ENCODE results near the gene RPRD1A.
A peak's percentile ranks its signal among the peaks of the same experiment; 100 is the strongest.

DNA sequence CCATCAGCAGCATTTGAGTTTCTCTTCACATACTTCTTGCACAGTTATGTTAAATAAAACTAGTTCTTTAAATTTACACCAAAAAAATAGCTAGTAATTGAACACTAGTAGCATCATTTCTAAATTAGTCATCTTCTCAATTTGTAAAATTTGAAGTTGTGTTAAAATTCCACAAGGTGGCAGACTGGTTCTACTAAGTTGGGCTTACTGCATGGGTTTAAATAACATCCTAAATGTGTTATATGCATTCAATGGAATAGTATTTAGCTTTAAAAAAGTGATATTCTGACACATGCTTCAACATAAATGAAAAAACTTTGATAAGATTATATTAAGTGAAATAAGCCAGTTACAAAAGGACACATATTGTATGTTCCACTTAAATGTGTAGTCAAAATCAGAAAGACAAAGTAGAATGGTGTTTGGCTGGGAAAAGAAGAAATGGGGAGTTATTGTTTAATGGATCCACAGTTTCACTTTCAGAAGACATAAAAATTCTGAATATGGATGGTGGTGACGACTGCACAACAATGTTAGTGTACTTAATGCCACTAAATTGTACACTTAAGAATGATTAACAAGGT is 28.7 kb upstream of the RPRD1A start:
- TF ChIP-seq, protein P1, sequence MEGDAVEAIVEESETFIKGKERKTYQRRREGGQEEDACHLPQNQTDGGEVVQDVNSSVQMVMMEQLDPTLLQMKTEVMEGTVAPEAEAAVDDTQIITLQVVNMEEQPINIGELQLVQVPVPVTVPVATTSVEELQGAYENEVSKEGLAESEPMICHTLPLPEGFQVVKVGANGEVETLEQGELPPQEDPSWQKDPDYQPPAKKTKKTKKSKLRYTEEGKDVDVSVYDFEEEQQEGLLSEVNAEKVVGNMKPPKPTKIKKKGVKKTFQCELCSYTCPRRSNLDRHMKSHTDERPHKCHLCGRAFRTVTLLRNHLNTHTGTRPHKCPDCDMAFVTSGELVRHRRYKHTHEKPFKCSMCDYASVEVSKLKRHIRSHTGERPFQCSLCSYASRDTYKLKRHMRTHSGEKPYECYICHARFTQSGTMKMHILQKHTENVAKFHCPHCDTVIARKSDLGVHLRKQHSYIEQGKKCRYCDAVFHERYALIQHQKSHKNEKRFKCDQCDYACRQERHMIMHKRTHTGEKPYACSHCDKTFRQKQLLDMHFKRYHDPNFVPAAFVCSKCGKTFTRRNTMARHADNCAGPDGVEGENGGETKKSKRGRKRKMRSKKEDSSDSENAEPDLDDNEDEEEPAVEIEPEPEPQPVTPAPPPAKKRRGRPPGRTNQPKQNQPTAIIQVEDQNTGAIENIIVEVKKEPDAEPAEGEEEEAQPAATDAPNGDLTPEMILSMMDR (IDR thresholded peaks at IDR 0.05) = peak; percentile 79
- TF ChIP-seq EZH2phosphoT487 (IDR thresholded peaks at IDR 0.05) = no peak
- no peak for TF ChIP-seq EZH2 (IDR thresholded peaks at IDR 0.05)

Data from neural progenitor cell (in vitro differentiated cells).